Activated CD4-positive, alpha-beta T cell treated with anti-CD3 and anti-CD28 coated beads, Interleukin-2, amount 50 U/mL, for 16 hours (primary cell): ENCODE measurements around the gene CHSY1.

Experiments
- DNase-seq: peaks from one replicate; pipeline ENCODE4 v3.0.0-alpha.2; 2020

The CHSY1 gene

GRCh38 chr15:101185770-101186169, 66.1 kb downstream of the CHSY1 start:
- no peak for DNase-seq

DNA sequence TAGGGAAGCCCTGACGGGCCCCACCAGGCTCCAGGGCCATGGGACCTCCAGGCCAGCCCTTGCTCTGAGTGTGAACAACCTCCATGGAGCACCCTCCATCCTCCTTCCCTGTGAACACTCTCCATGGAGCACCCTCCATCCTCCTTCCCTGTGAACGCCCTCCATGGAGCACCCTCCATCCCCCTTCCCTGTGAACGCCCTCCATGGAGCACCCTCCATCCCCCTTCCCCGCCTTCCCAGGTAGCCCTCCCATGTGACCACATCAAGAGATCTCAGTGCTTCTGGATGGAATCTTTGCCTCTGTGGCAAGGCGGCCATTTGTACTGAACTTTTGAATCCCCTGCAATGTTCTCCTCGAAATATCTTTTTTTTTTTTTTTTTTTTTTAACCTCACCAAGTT, 66.5 kb downstream of the CHSY1 start:
- no peak for DNase-seq

DNA sequence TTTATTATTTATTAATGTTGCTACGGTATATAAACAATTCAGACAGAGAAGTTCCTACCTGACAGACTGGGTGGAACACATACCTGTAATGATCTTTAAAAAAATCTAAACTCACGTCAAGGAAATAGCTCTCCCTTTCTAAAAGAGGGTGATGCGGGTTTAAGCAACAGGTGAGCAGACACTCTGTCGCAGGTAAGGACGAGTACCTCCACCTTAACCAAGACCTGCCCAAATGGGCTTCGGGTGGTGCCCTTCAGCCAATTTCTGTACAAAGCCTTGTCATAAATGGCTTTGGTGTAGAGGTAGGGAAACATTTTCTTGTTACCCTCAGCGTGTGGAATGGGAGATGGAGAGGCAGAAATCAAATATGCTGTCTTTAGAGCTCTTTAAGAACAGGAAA, 67.0 kb downstream of the CHSY1 start:
- DNase-seq: no peak

GRCh38 chr15:101183931-101184305, 67.9 kb downstream of the CHSY1 start:
- DNase-seq: no peak

- DNase-seq: no peak
Observed at GRCh38 chr15:101183226-101183930, 68.5 kb downstream of the CHSY1 start.

DNA sequence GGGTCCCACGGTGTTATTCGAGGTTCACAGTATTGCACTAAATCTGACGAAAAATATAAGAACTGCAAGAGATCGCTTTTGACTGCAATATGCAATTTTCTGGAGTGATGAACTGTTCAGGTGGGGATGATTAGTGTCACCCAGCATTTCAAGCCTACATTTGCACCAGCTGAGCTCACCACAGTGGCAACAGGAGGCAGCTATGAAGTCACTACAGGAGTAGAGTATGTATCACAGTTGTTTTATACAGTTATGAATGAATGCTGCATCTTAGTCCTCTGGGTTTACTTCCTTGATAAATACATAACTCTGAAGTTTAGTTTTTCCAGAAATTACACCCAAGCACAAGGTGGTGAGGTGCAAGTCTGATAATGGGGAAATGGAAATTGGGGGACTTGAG, 69.6 kb downstream of the CHSY1 start:
- DNase-seq: no peak

- DNase-seq: no peak
Observed at GRCh38 chr15:101181349-101181748, 70.5 kb downstream of the CHSY1 start.

DNA sequence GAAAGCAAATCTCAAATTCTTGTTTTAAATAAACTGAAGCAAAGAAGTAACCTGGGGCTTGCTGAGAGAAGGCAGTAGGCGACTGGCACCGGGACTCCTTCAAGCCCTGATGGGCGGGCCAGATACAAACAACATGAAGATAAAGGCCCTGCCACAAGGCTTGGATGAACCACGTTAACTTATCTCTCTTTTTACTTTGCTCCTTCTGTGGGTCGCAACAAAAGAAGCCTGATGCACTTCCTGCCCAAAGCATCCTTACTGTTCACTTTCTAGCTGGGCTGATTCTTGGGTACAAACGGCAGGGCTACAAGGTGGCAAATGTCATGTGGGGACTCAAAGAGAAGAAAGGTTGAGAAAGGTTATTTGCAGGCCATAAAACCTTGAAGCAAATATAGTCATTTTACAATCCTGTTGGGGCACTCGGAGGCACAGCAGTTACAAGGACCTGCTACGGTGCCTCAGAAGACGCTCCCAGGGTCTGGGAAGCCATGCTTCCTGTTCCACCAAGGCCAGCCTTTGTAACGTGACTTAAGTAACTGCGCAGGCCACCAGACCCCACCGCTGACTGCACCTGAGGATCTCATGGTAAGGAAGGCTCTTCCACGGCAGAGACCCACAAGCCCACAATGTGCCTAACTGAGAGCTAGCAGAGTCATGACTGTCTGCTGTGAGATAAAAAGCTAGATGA, 71.1 kb downstream of the CHSY1 start:
- DNase-seq: no peak

GRCh38 chr15:101179341-101180153, 72.3 kb downstream of the CHSY1 start:
- no peak for DNase-seq

DNA sequence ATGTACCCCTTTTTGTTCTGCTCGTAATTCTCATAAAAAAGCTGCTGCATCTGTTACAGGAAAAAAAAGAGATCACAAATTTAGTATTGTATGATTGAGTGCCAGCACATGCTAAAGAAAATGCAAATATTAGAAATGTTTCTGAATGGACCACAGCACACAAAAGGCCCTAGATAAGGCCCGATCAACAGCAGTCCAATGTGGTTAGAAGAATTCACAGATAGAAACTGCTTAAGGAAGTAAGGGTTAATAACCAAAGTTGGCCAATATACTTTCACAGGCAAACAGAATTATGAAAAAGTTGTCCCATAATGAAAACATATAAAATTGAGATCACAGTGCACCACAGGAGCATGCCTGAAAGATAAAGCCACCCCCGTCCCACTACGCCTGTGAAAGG, 72.9 kb downstream of the CHSY1 start:
- DNase-seq: no peak

- DNase-seq: no peak
Observed at GRCh38 chr15:101178479-101178878, 73.4 kb downstream of the CHSY1 start.

GRCh38 chr15:101177866-101178265, 74.0 kb downstream of the CHSY1 start:
- no peak for DNase-seq

GRCh38 chr15:101176625-101177024, 75.2 kb downstream of the CHSY1 start:
- DNase-seq: no peak

- DNase-seq: no peak
Observed at GRCh38 chr15:101175401-101175800, 76.4 kb downstream of the CHSY1 start.

GRCh38 chr15:101174152-101174920, 77.5 kb downstream of the CHSY1 start:
- DNase-seq: no peak

GRCh38 chr15:101173233-101174119, 78.4 kb downstream of the CHSY1 start:
- DNase-seq: no peak

GRCh38 chr15:101172501-101173071, 79.3 kb downstream of the CHSY1 start:
- DNase-seq: no peak

DNA sequence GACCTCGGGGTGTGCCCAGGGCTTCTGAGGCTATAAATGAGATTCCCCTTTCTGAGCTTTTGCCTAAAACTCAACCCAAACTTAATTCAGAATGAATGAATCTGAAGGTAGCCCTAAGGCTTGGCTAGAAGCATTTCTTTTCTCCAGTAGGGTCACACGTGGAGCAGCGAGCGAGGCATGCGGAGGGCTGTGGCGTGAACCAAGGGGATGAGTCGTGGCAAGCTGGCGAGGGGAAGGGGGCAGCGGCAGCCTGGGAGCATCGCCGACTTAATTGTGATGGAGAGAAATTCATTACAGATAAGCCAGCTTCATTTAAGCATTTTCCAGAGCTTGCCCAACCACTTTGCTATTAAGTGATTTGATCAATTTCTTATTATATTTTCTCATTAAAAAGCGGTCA, 79.9 kb downstream of the CHSY1 start:
- DNase-seq: no peak

GRCh38 chr15:101170568-101171350, 81.1 kb downstream of the CHSY1 start:
- no peak for DNase-seq

DNA sequence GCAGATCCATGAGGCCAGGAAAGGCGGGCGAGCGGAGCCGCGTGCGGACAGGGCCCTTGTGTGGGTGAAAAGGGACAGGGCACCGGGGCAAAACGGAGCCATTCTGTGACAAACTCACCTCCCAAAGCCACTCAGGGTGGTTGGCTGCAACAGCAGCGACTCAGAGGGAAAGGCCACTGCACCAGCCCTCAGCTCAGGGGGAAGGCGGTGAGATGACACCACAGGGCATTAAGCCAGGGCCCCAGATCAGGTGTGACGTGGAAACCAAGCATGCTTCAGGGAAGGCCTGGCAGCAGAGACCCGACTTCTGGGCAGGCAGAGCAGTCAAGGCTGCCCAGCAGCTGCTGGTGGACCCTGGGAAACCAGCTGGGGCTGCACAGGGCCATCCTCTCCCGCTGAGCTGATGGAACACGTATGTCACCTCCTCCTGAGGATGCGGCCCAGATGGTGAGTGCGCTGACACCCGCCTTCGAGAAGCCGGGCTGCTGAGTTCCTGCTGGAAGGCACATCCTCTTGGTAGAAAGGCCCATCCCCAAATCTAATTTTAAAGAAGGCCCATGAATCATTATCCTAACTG, 82.3 kb downstream of the CHSY1 start:
- no peak for DNase-seq
